GM12878 (cell line): ENCODE results near the gene SPRY1. TPM values are rescaled to one million over a fixed set of nuclear protein-coding genes. Genes with fewer than 3 reads are reported as not detected.

Experiments used
- ATAC-seq: fragments of 200-7000 bp; cut with Tn5 transposase; 3 replicates; pipeline ENCODE4 v1.9.1; 2020; ENCODE audit warnings: mild to moderate bottlenecking, moderate library complexity
- Bru-seq: library from RNA; stranded (reverse); fragments of 400-500 nt; gene quantifications from one replicate; lab custom pipeline; 2021; lab: Mats Ljungman, UMichigan
- BruChase-seq, 2 experiments: library from RNA; stranded (reverse); fragments of 400-500 nt; gene quantifications; one replicate each; lab custom pipeline; 2021; lab: Mats Ljungman, UMichigan
- BruUV-seq: library from RNA; stranded (reverse); fragments of 400-500 nt; replicated peaks from 2 replicates; lab custom pipeline; 2021; lab: Mats Ljungman, UMichigan
- CTCF ChIA-PET: fragments of 300-600 bp; sonication (Branson Sonifier 250); formaldehyde crosslinking; extraction: SDS; loops from one replicate; lab custom pipeline; 2021; ENCODE audit warnings: inconsistent platforms; lab: Yijun Ruan, JAX
- POLR2A ChIA-PET: fragments of 350-600 bp; formaldehyde crosslinking; extraction: SDS; loops from one replicate; lab custom pipeline; 2021; ENCODE audit warnings: inconsistent platforms; lab: Charles Lee
- RAD21 ChIA-PET: fragments of 300-600 bp; sonication (Branson Sonifier 250); formaldehyde crosslinking; loops from one replicate; lab custom pipeline; 2023; ENCODE audit warnings: antibody characterized with exemption; ENCODE audit not compliant: unreplicated experiment; lab: Charles Lee
- SMC1A ChIA-PET: fragments of 300-600 bp; sonication (Branson Sonifier 250); formaldehyde crosslinking; loops from one replicate; lab custom pipeline; 2023; ENCODE audit not compliant: unreplicated experiment, uncharacterized antibody; lab: Charles Lee
- DNase-seq: peaks from one replicate; pipeline ENCODE4 v3.0.0-alpha.2; 2011; ENCODE audit warnings: low read depth, low spot score
- FAIRE-seq: peaks from 3 replicates; lab custom pipeline; 2011; peaks lifted over from hg19 to GRCh38; lab: Jason Lieb, UNC
- H2AFZ ChIP-seq: 2 replicates; pipeline ENCODE4 v1.6.0; 2011; ENCODE audit warnings: low read depth, low read length, control low read depth; ENCODE audit not compliant: control insufficient read depth
- H3K27ac ChIP-seq: 2 replicates; pipeline ENCODE4 v1.5.1; 2011; ENCODE audit warnings: control low read depth; ENCODE audit not compliant: control insufficient read depth, insufficient read depth
- H3K27me3 ChIP-seq, 2 experiments: replicated peaks in 1 of 2; 2 replicates each; pipeline versions ENCODE4 v1.6.0 to v1.6.1; 2011; ENCODE audit warnings: low read length in 1 of 2; ENCODE audit not compliant: control insufficient read depth in 2 of 2, insufficient read depth in 2 of 2
- H3K36me3 ChIP-seq, 2 experiments: 2 replicates each; pipeline ENCODE4 v1.5.1; 2011; ENCODE audit warnings: low read length in 1 of 2; ENCODE audit not compliant: control insufficient read depth in 2 of 2, insufficient read depth in 2 of 2
- H3K4me1 ChIP-seq: 2 replicates; pipeline ENCODE4 v1.6.1; 2011; ENCODE audit warnings: mild to moderate bottlenecking, low read length, moderate library complexity, mixed read lengths; ENCODE audit not compliant: control insufficient read depth, insufficient read depth
- H3K4me2 ChIP-seq: 2 replicates; pipeline ENCODE4 v1.6.0; 2011; ENCODE audit warnings: control low read depth; ENCODE audit not compliant: control insufficient read depth, insufficient read depth
- H3K4me3 ChIP-seq: fragments of 200-600 bp; sonication (generic); 2 replicates; pipeline ENCODE4 v1.5.1; 2016
- H3K79me2 ChIP-seq: 2 replicates; pipeline ENCODE4 v1.6.0; 2011; ENCODE audit warnings: low read length; ENCODE audit not compliant: control insufficient read depth, insufficient read depth
- H3K9ac ChIP-seq: 2 replicates; pipeline ENCODE4 v1.8.0; 2011; ENCODE audit warnings: low read length, control low read depth, mixed read lengths; ENCODE audit not compliant: control insufficient read depth, insufficient read depth
- H3K9me3 ChIP-seq: replicated peaks from 3 replicates; pipeline ENCODE4 v1.5.1; 2011; ENCODE audit warnings: mild to moderate bottlenecking, low read length; ENCODE audit not compliant: control insufficient read depth, insufficient read depth
- H4K20me1 ChIP-seq: 2 replicates; pipeline ENCODE4 v1.6.0; 2011; ENCODE audit not compliant: control insufficient read depth, insufficient read depth
- ASH2L ChIP-seq: fragments of 300-600, 200-600 bp; sonication (generic); IDR thresholded peaks from 2 replicates; pipeline ENCODE4 v1.6.1; 2017; ENCODE audit warnings: low read depth, mild to moderate bottlenecking, borderline replicate concordance
- CEBPB ChIP-seq, 2 experiments: fragments of 150-350 bp in 1 of 2; IDR thresholded peaks; 2 replicates each; pipeline ENCODE4 v1.6.1; 2012 to 2014; ENCODE audit warnings: low read depth in 2 of 2, low read length in 2 of 2, borderline replicate concordance in 1 of 2, inconsistent platforms in 1 of 2
- HDGF ChIP-seq: fragments of 450-650 bp; IDR thresholded peaks from 2 replicates; pipeline ENCODE4 v1.6.1; 2016; ENCODE audit warnings: antibody characterized with exemption
- IKZF1 ChIP-seq: fragments of 450-650 bp; conservative IDR thresholded peaks from 2 replicates; pipeline ENCODE4 v1.6.1; 2017; ENCODE audit warnings: antibody characterized with exemption, mild to moderate bottlenecking
- MTA2 ChIP-seq: fragments of 450-650 bp; IDR thresholded peaks from 2 replicates; pipeline ENCODE4 v1.6.1; 2016; ENCODE audit warnings: low read depth, mild to moderate bottlenecking, moderate library complexity
- PAX8 ChIP-seq: fragments of 450-650 bp; IDR thresholded peaks from 2 replicates; pipeline ENCODE4 v1.6.1; 2017; ENCODE audit warnings: mild to moderate bottlenecking, moderate library complexity
- RCOR1 ChIP-seq: conservative IDR thresholded peaks from 2 replicates; pipeline ENCODE4 v1.6.1; 2012; ENCODE audit warnings: low read depth, low read length, improper control_type of control experiment
- RFX5 ChIP-seq: IDR thresholded peaks from 2 replicates; pipeline ENCODE4 v1.6.1; 2011; ENCODE audit warnings: low read depth, low read length, improper control_type of control experiment
- SP1 ChIP-seq: IDR thresholded peaks from one replicate; pipeline ENCODE4 v1.6.1; 2011; ENCODE audit warnings: low read depth, low read length
- SPI1 ChIP-seq: IDR thresholded peaks from 2 replicates; pipeline ENCODE4 v1.6.1; 2011; ENCODE audit warnings: low read depth, mild to moderate bottlenecking, low read length, moderate library complexity, borderline replicate concordance; ENCODE audit not compliant: insufficient read depth
- ZSCAN29 ChIP-seq: fragments of 450-650 bp; IDR thresholded peaks from 2 replicates; pipeline ENCODE4 v1.6.1; 2017; ENCODE audit warnings: mild to moderate bottlenecking, moderate library complexity
- WGBS: methylation state at CpG from one replicate; pipeline ENCODE4 v1.1.6; 2016; ENCODE audit warnings: low lambda C conversion rate; ENCODE audit not compliant: insufficient replicate concordance, insufficient coverage; ENCODE audit errors: missing lambda C conversion rate; 5-methylcytosine and 5-hydroxymethylcytosine counted together
- in situ Hi-C: fragments of 300-500 bp; cut with MboI; formaldehyde crosslinking; loops from 9 replicates; pipeline ENCODE4 v1.14.3; 2018; ENCODE audit warnings: mixed read lengths
- intact Hi-C: fragments of 100-400 bp; cut with micrococcal nuclease; formaldehyde crosslinking; loops from one replicate; pipeline ENCODE4 v1.14.2; 2022; ENCODE audit not compliant: unreplicated experiment
- long read RNA-seq, 2 experiments: library from polyadenylated mRNA; unstranded; transcript quantifications; one replicate each; pipeline ENCODE4 v2.0.0, GENCODE V29; 2019 to 2020
- polyA minus RNA-seq, 3 experiments: library from RNA; depleted of rRNA, polyadenylated mRNA; stranded (reverse); fragments of >200 nt; gene quantifications; 2 replicates each; pipeline ENCODE4 v1.2.3, GENCODE V29; 2011
- polyA plus RNA-seq, 11 experiments: library from polyadenylated mRNA; depleted of rRNA in 4 of 11; unstranded in 6 of 11; stranded (reverse) in 5 of 11; fragments of >200 nt; fragmentation: Nextera tagmentation in 4 of 11; fragmentation: Illumina TruSeq in 1 of 11; extraction: Ambion mirVana in 4 of 11; extraction: Trizol in 1 of 11; gene quantifications; 1 replicate in 1 of 11; 2 replicates in 10 of 11; pipeline versions ENCODE4 v1.2.1 to v1.2.3, GENCODE V29; 2011 to 2016; ENCODE audit warnings: inconsistent platforms in 2 of 11, missing spikeins in 2 of 11, low read depth in 1 of 11
- total RNA-seq, 4 experiments: library from RNA; depleted of rRNA in 3 of 4; stranded (reverse); fragments of >200 nt in 3 of 4; fragmentation: Illumina TruSeq in 1 of 4; extraction: Trizol in 1 of 4; gene quantifications; 2 replicates each; pipeline versions ENCODE4 v1.2.1 to v1.2.3, GENCODE V29; 2013 to 2021
- TF ChIP-seq, protein P1 (sequence below): IDR thresholded peaks from 2 replicates; pipeline ENCODE4 v1.6.1; 2012; ENCODE audit warnings: low read length, inconsistent platforms
- TF ChIP-seq, protein P2 (sequence below): fragments of 450-650 bp; IDR thresholded peaks from 2 replicates; pipeline ENCODE4 v1.6.1; 2017; ENCODE audit warnings: antibody characterized with exemption, mild to moderate bottlenecking, moderate library complexity

Gene SPRY1, protein sequence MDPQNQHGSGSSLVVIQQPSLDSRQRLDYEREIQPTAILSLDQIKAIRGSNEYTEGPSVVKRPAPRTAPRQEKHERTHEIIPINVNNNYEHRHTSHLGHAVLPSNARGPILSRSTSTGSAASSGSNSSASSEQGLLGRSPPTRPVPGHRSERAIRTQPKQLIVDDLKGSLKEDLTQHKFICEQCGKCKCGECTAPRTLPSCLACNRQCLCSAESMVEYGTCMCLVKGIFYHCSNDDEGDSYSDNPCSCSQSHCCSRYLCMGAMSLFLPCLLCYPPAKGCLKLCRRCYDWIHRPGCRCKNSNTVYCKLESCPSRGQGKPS
- total RNA-seq (2013; cell fraction: nucleolus; rRNA removed) = 4.5 and 4.8 TPM in 2 replicates
- total RNA-seq (2014; rRNA removed) (0.11 and 0.40 TPM in 2 replicates), total RNA-seq (2014; rRNA removed; fragmentation: Illumina TruSeq; extraction: Trizol) (0.27 and 0.28 TPM in 2 replicates), total RNA-seq (2021) (0.56 and 0.67 TPM in 2 replicates), polyA plus RNA-seq (2011; rRNA removed) (5.5 and 5.7 TPM in 2 replicates), polyA plus RNA-seq (2014; fragmentation: Illumina TruSeq; extraction: Trizol) (0.06 and 0.15 TPM in 2 replicates), polyA plus RNA-seq (2014; fragmentation: Nextera tagmentation; extraction: Ambion mirVana) (under 1 TPM in 1 of 2 experiments, not detected in 1; 0.05 TPM), polyA plus RNA-seq (2014; rRNA removed) (0.12 and 0.75 TPM in 2 replicates), polyA plus RNA-seq (2016; fragmentation: Nextera tagmentation; extraction: Ambion mirVana) (under 1 TPM in 1 of 2 experiments, not detected in 1; 0.20 TPM), polyA minus RNA-seq (2011; rRNA and poly(A)+ RNA removed) (5.6 and 6.9 TPM in 2 replicates), Bru-seq, nascent RNA (percentile 54 among the genes with signal in this experiment), BruChase-seq, experiment 1, labeled RNA remaining after a 6-hour chase (percentile 29 among the genes with signal in this experiment), BruChase-seq, experiment 2, labeled RNA remaining after a 2-hour chase (percentile 43 among the genes with signal in this experiment)
- polyA plus RNA-seq (2011; ENCODE audit: low read depth) = not detected
- polyA plus RNA-seq (2011; cell fraction: cytosol; rRNA removed) = 3.4 and 4.8 TPM in 2 replicates
- 6.4 and 6.6 TPM in 2 replicates for polyA plus RNA-seq (2011; cell fraction: nucleus; rRNA removed)
- polyA plus RNA-seq (2012) = 0.46 and 0.76 TPM in 2 replicates
- 1.4 and 4.1 TPM in 2 replicates for polyA minus RNA-seq (2011; cell fraction: cytosol; rRNA and poly(A)+ RNA removed)
- 8.9 and 10.3 TPM in 2 replicates for polyA minus RNA-seq (2011; cell fraction: nucleus; rRNA and poly(A)+ RNA removed)
- long read RNA-seq, experiment 1, partial matches to known transcripts = 0 of 5 reads
- long read RNA-seq, experiment 1, other reads (novel, unspliced or antisense) = 3 of 5 reads
- long read RNA-seq, experiment 2, partial matches to known transcripts = 0 of 9 reads
- long read RNA-seq, experiment 2, other reads (novel, unspliced or antisense) = 4 of 9 reads

GRCh38 chr4:123396307-123397143 is at the start of gene SPRY1:
SPRY1 (plus strand) TSS chr4:123396795; CDS start chr4:123401592, 4,797 bp downstream.
- DNase-seq (peak; percentile 66), FAIRE-seq (peak; percentile 79), ATAC-seq (peak; percentile 49)
- RAD21 ChIA-PET = interaction anchor here (1.3 to 7.8 kb wide), 7 partner anchors 14 to 263 kb away, joined by 3 to 66 read pairs (median 17); no protein-coding TSS in a partner anchor
- peak within 1 kb of the TSS; percentile 98 for H3K4me2 ChIP-seq
- in situ Hi-C loops = no loop called here
- intact Hi-C loops = loop anchor here (2.0 to 10.0 kb wide), 4 partner anchors 168 to 928 kb away; no protein-coding TSS in a partner anchor
- no peaks in the 10 kb centered on the region for H4K20me1 ChIP-seq
- CTCF ChIA-PET = interaction anchor here (0.7 to 15.6 kb wide), 8 partner anchors 15 to 374 kb away, joined by 3 to 122 read pairs (median 8); no protein-coding TSS in a partner anchor
- peak within 1 kb of the TSS; percentile 73 for H2AFZ ChIP-seq
- no peaks in the 10 kb centered on the region for H3K36me3 ChIP-seq
- SMC1A ChIA-PET = interaction anchor here (0.5 to 9.9 kb wide), 19 partner anchors 14 to 1521 kb away, joined by 3 to 74 read pairs (median 3); no protein-coding TSS in a partner anchor
- no peaks in the 10 kb centered on the region for H3K9me3 ChIP-seq
- peak within 1 kb of the TSS; percentile 63 for H3K4me3 ChIP-seq
- H3K9ac ChIP-seq = peak within 1 kb of the TSS; percentile 24
- POLR2A ChIA-PET = no interaction called here
- H3K79me2 ChIP-seq = no peaks in the 10 kb centered on the region
- no TSS peak for BruUV-seq
- peaks cover 7% of the 10 kb centered on the region; the same call in 1 of the 2 replicates for H3K4me1 ChIP-seq
- H3K27ac ChIP-seq = no peak within 1 kb of the TSS
- H3K27me3 ChIP-seq = peaks cover 6 to 11% of the 10 kb centered on the region in 2 experiments; a peak in 3 of 4 replicates
- whole genome bisulfite sequencing = 6% methylated on average over 20 of the region's 20 CpGs
- TF ChIP-seq HDGF = peak; percentile 19; the same call in 1 of the 2 replicates
- no peak for TF ChIP-seq RFX5
- TF ChIP-seq CEBPB (IDR thresholded peaks at IDR 0.05; ENCODE audit: borderline replicate concordance in 1 of 2, low read depth in 2 of 2, low read length in 2 of 2) = no peak
- no peak for TF ChIP-seq PAX8
- TF ChIP-seq SP1 = peak; percentile 78
- TF ChIP-seq ZSCAN29 = peak; percentile 65; the same call in 1 of the 2 replicates
- TF ChIP-seq, protein P1, sequence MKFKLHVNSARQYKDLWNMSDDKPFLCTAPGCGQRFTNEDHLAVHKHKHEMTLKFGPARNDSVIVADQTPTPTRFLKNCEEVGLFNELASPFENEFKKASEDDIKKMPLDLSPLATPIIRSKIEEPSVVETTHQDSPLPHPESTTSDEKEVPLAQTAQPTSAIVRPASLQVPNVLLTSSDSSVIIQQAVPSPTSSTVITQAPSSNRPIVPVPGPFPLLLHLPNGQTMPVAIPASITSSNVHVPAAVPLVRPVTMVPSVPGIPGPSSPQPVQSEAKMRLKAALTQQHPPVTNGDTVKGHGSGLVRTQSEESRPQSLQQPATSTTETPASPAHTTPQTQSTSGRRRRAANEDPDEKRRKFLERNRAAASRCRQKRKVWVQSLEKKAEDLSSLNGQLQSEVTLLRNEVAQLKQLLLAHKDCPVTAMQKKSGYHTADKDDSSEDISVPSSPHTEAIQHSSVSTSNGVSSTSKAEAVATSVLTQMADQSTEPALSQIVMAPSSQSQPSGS = peak; percentile 70; the same call in 1 of the 2 replicates
- peak; percentile 55; the same call in 1 of the 2 replicates for TF ChIP-seq SPI1
- no peak for TF ChIP-seq ASH2L
- no peak for TF ChIP-seq RCOR1
- TF ChIP-seq, protein P2, sequence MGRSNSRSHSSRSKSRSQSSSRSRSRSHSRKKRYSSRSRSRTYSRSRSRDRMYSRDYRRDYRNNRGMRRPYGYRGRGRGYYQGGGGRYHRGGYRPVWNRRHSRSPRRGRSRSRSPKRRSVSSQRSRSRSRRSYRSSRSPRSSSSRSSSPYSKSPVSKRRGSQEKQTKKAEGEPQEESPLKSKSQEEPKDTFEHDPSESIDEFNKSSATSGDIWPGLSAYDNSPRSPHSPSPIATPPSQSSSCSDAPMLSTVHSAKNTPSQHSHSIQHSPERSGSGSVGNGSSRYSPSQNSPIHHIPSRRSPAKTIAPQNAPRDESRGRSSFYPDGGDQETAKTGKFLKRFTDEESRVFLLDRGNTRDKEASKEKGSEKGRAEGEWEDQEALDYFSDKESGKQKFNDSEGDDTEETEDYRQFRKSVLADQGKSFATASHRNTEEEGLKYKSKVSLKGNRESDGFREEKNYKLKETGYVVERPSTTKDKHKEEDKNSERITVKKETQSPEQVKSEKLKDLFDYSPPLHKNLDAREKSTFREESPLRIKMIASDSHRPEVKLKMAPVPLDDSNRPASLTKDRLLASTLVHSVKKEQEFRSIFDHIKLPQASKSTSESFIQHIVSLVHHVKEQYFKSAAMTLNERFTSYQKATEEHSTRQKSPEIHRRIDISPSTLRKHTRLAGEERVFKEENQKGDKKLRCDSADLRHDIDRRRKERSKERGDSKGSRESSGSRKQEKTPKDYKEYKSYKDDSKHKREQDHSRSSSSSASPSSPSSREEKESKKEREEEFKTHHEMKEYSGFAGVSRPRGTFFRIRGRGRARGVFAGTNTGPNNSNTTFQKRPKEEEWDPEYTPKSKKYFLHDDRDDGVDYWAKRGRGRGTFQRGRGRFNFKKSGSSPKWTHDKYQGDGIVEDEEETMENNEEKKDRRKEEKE = no peak
- 0 out of 2 replicates have a peak, but pooled peaks have one; percentile 6 for TF ChIP-seq MTA2
- no peak; the same call in none of the 2 replicates for TF ChIP-seq IKZF1
